OCI-LY7 (cell line): ENCODE measurements around the gene CHST13. TPM values are rescaled to one million over a fixed set of nuclear protein-coding genes. Genes with fewer than 3 reads are reported as not detected.

ENCODE experiments used
- BruUV-seq: library from RNA; stranded (reverse); fragments of 400-500 nt; replicated peaks from 2 replicates; lab custom pipeline; 2021; lab: Mats Ljungman, UMichigan
- CTCF ChIA-PET: fragments of 300-600 bp; sonication (Branson Sonifier 250); formaldehyde crosslinking; loops from one replicate; lab custom pipeline; 2022; ENCODE audit warnings: antibody characterized with exemption; ENCODE audit not compliant: unreplicated experiment; lab: Charles Lee
- POLR2A ChIA-PET: fragments of 300-600 bp; sonication (Branson Sonifier 250); formaldehyde crosslinking; loops from one replicate; lab custom pipeline; 2022; ENCODE audit warnings: antibody characterized with exemption; lab: Charles Lee
- DNase-seq: peaks from one replicate; pipeline ENCODE4 v3.0.0-alpha.2; 2015; ENCODE audit warnings: low spot score
- H2AFZ ChIP-seq: fragments of 200-600 bp; sonication (generic), shearing (Covaris generic); 2 replicates; pipeline ENCODE4 v1.6.1; 2014; ENCODE audit warnings: mild to moderate bottlenecking, antibody characterized with exemption, low read length, moderate library complexity
- H3K27ac ChIP-seq: fragments of 200-600 bp; sonication (generic); 2 replicates; pipeline ENCODE4 v1.5.1; 2014; ENCODE audit warnings: mixed run types, low read depth, mild to moderate bottlenecking, moderate library complexity, low read length, inconsistent platforms; ENCODE audit not compliant: poor library complexity, severe bottlenecking
- H3K36me3 ChIP-seq: fragments of 200-600 bp; sonication (generic); 2 replicates; pipeline ENCODE4 v1.6.1; 2014; ENCODE audit warnings: mild to moderate bottlenecking, antibody characterized with exemption, low read length, moderate library complexity, mixed read lengths; ENCODE audit not compliant: insufficient read depth
- H3K4me1 ChIP-seq: fragments of 200-600 bp; sonication (generic); 2 replicates; pipeline ENCODE4 v1.5.1; 2014; ENCODE audit warnings: mild to moderate bottlenecking, low read length; ENCODE audit not compliant: insufficient read depth, poor library complexity, severe bottlenecking
- H3K4me2 ChIP-seq: fragments of 200-600 bp; sonication (generic); 2 replicates; pipeline ENCODE4 v1.6.1; 2014; ENCODE audit warnings: mild to moderate bottlenecking, low read length
- H3K4me3 ChIP-seq: fragments of 200-600 bp; sonication (generic); 2 replicates; pipeline ENCODE4 v1.5.1; 2014; ENCODE audit warnings: mild to moderate bottlenecking, low read depth, low read length; ENCODE audit not compliant: poor library complexity, severe bottlenecking
- H3K79me2 ChIP-seq: fragments of 200-600 bp; sonication (generic); 2 replicates; pipeline ENCODE4 v1.6.1; 2016; ENCODE audit warnings: low read depth, mild to moderate bottlenecking, low read length, moderate library complexity, mixed read lengths; ENCODE audit not compliant: insufficient read depth
- H3K9me2 ChIP-seq: fragments of 200-600 bp; sonication (generic); 2 replicates; pipeline ENCODE4 v1.6.1; 2016; ENCODE audit warnings: mild to moderate bottlenecking, low read length, mixed read lengths; ENCODE audit not compliant: insufficient read depth
- H3K9me3 ChIP-seq: fragments of 200-600 bp; sonication (generic); 2 replicates; pipeline ENCODE4 v1.6.1; 2014; ENCODE audit warnings: mild to moderate bottlenecking, mixed run types, low read length, mixed read lengths
- H4K20me1 ChIP-seq: fragments of 200-600 bp; sonication (generic); 2 replicates; pipeline ENCODE4 v1.6.1; 2014; ENCODE audit warnings: mild to moderate bottlenecking, antibody characterized with exemption, low read length, moderate library complexity, mixed read lengths; ENCODE audit not compliant: insufficient read depth
- CTCF ChIP-seq: fragments of 200-600 bp; sonication (generic); conservative IDR thresholded peaks from 2 replicates; pipeline ENCODE4 v1.5.1; 2014; ENCODE audit warnings: mild to moderate bottlenecking, antibody characterized with exemption, low read length, moderate library complexity, mixed read lengths
- EZH2phosphoT487 ChIP-seq: fragments of 200-600 bp; sonication (generic); IDR thresholded peaks from 2 replicates; pipeline ENCODE4 v1.6.1; 2018; ENCODE audit warnings: low read depth, borderline replicate concordance, mild to moderate bottlenecking, mixed run types, antibody characterized with exemption, low read length, moderate library complexity, mixed read lengths
- intact Hi-C: fragments of 100-400 bp; cut with micrococcal nuclease; formaldehyde crosslinking; loops from one replicate; pipeline ENCODE4 v1.10.0; 2022; ENCODE audit not compliant: unreplicated experiment
- total RNA-seq, 2 experiments: library from RNA; depleted of rRNA in 1 of 2; stranded (reverse); fragments of >200 nt in 1 of 2; shearing (Covaris generic) in 1 of 2; gene quantifications; 2 replicates each; pipeline ENCODE4 v1.2.3, GENCODE V29; 2014 to 2022

Gene CHST13
- total RNA-seq, 2 experiments from 2014 or later = not detected

GRCh38 chr3:126488886-126489569 is 34.9 kb upstream of the CHST13 start:
- intact Hi-C loops = no loop called here
- H3K4me1 ChIP-seq = peaks cover 22% of the 10 kb centered on the region

GRCh38 chr3:126490619-126491018 is 33.3 kb upstream of the CHST13 start:
- H3K4me1 ChIP-seq = peaks cover 26% of the 10 kb centered on the region
- H4K20me1 ChIP-seq = no peaks in the 10 kb centered on the region
- no peak overlapping the region for H2AFZ ChIP-seq
- POLR2A ChIA-PET = no interaction called here
- no peaks in the 10 kb centered on the region for H3K9me2 ChIP-seq
- H3K4me3 ChIP-seq = no peak overlapping the region
- H3K4me2 ChIP-seq = no peak overlapping the region
- intact Hi-C loops = no loop called here
- H3K79me2 ChIP-seq = no peaks in the 10 kb centered on the region
- BruUV-seq = no TSS peak
- DNase-seq = peak; percentile 14
- no peaks in the 10 kb centered on the region for H3K36me3 ChIP-seq
- H3K9me3 ChIP-seq = no peaks in the 10 kb centered on the region
- H3K27ac ChIP-seq = no peak overlapping the region
- TF ChIP-seq EZH2phosphoT487 (no peak), CTCF (peak; percentile 49)
- CTCF ChIA-PET = no interaction called here

More at GRCh38 chr3:126488886-126489569, 34.9 kb upstream of the CHST13 start:
- no peak for DNase-seq
- Histone ChIP-seq H3K36me3 (no peaks in the 10 kb centered on the region), H3K4me3 (no peak overlapping the region), H3K27ac (no peak overlapping the region), H3K4me2 (no peak overlapping the region), H4K20me1 (no peaks in the 10 kb centered on the region), H3K9me2 (no peaks in the 10 kb centered on the region), H2AFZ (no peak overlapping the region), H3K9me3 (no peaks in the 10 kb centered on the region), H3K79me2 (no peaks in the 10 kb centered on the region)
- BruUV-seq = no TSS peak
- TF ChIP-seq CTCF (no peak), EZH2phosphoT487 (no peak)
- CTCF ChIA-PET = interaction anchor here (0.6 kb wide), 1 partner anchor 86 kb away, joined by 3 read pairs; no protein-coding TSS in a partner anchor
- POLR2A ChIA-PET = no interaction called here

GRCh38 chr3:126491221-126492013 is 32.5 kb upstream of the CHST13 start:
- BruUV-seq = no TSS peak
- H3K9me3 ChIP-seq = no peaks in the 10 kb centered on the region
- intact Hi-C loops = no loop called here
- no peak for DNase-seq
- H3K4me3 ChIP-seq = no peak overlapping the region
- H3K4me2 ChIP-seq = no peak overlapping the region
- H4K20me1 ChIP-seq = no peaks in the 10 kb centered on the region
- TF ChIP-seq EZH2phosphoT487 = no peak
- TF ChIP-seq CTCF = no peak
- no peak overlapping the region for H3K27ac ChIP-seq
- H3K4me1 ChIP-seq = peaks cover 26% of the 10 kb centered on the region
- POLR2A ChIA-PET = no interaction called here
- H3K9me2 ChIP-seq = no peaks in the 10 kb centered on the region
- no peaks in the 10 kb centered on the region for H3K79me2 ChIP-seq
- H2AFZ ChIP-seq = no peak overlapping the region
- H3K36me3 ChIP-seq = no peaks in the 10 kb centered on the region
- CTCF ChIA-PET = no interaction called here
